GM19035 (cell line): ENCODE data around the gene SLC9B1.

Experiments used
- ATAC-seq: cut with Tn5 transposase; IDR thresholded peaks from one replicate; pipeline ENCODE4 v1.9.1; 2021; ENCODE audit not compliant: unreplicated experiment

Gene SLC9B1

GRCh38 chr4:103019308-103020124 is at the start of gene SLC9B1:
Gene SLC9B1, minus strand, starts transcription at chr4:103019705. Its CDS starts 27,994 bp downstream, at chr4:102991711.
- peak; percentile 100 for ATAC-seq

- no peak for ATAC-seq
Measured at GRCh38 chr4:103067841-103068547, 48.5 kb upstream of the SLC9B1 start.

- no peak for ATAC-seq
Measured at GRCh38 chr4:103060453-103061148, 41.1 kb upstream of the SLC9B1 start.

GRCh38 chr4:103054030-103054429 is 34.5 kb upstream of the SLC9B1 start:
- no peak for ATAC-seq

GRCh38 chr4:103052779-103053178 is 33.3 kb upstream of the SLC9B1 start:
- ATAC-seq: no peak

GRCh38 chr4:103052145-103052544 is 32.6 kb upstream of the SLC9B1 start:
- ATAC-seq: no peak

GRCh38 chr4:103050736-103051436 is 31.4 kb upstream of the SLC9B1 start:
- no peak for ATAC-seq

- peak; percentile 98 for ATAC-seq
Measured at GRCh38 chr4:103046416-103047290, 27.1 kb upstream of the SLC9B1 start.

- no peak for ATAC-seq
Measured at GRCh38 chr4:103044183-103044582, 24.7 kb upstream of the SLC9B1 start.

- no peak for ATAC-seq
Measured at GRCh38 chr4:103036169-103036568, 16.7 kb upstream of the SLC9B1 start.

- peak; percentile 60 for ATAC-seq
Measured at GRCh38 chr4:103032574-103032973, 13.1 kb upstream of the SLC9B1 start.

- ATAC-seq: no peak
Measured at GRCh38 chr4:103030791-103031190, 11.3 kb upstream of the SLC9B1 start.

- no peak for ATAC-seq
Measured at GRCh38 chr4:103029300-103029699, 9.8 kb upstream of the SLC9B1 start.

GRCh38 chr4:103026868-103027267 is 7.4 kb upstream of the SLC9B1 start:
- ATAC-seq: no peak

GRCh38 chr4:103024996-103025395 is 5.5 kb upstream of the SLC9B1 start:
- ATAC-seq: no peak

GRCh38 chr4:103021120-103021519 is 1.6 kb upstream of the SLC9B1 start:
- no peak for ATAC-seq

- ATAC-seq: no peak
Measured at GRCh38 chr4:103018391-103019307, 856 bp downstream of the SLC9B1 start.

GRCh38 chr4:103012551-103012950 is 7.0 kb downstream of the SLC9B1 start:
- ATAC-seq: no peak

- no peak for ATAC-seq
Measured at GRCh38 chr4:103012060-103012459, 7.4 kb downstream of the SLC9B1 start.
